GM23338 (cell line): ENCODE results near the gene ZFYVE28. TPM values are rescaled to one million over a fixed set of nuclear protein-coding genes. Genes with fewer than 3 reads are reported as not detected.

Experiments
- ATAC-seq: fragments of 200-7000 bp; cut with Tn5 transposase; 3 replicates; pipeline ENCODE4 v1.9.1; 2020
- DNase-seq: peaks from one replicate; pipeline ENCODE4 v3.0.0-alpha.2; 2015; ENCODE audit warnings: low spot score
- H2AFZ ChIP-seq: fragments of 200-600 bp; sonication (generic); 2 replicates; pipeline ENCODE4 v1.8.0; 2016; ENCODE audit warnings: antibody characterized with exemption, mild to moderate bottlenecking, moderate library complexity
- H3F3A ChIP-seq: fragments of 200-600 bp; sonication (generic); replicated peaks from 2 replicates; pipeline ENCODE4 v1.8.0; 2017; ENCODE audit warnings: antibody characterized with exemption, mixed run types, low read depth
- H3K27ac ChIP-seq: fragments of 200-600 bp; sonication (generic); 2 replicates; pipeline ENCODE4 v1.6.1; 2016; ENCODE audit warnings: low read depth
- H3K27me3 ChIP-seq: fragments of 200-600 bp; sonication (generic); 2 replicates; pipeline ENCODE4 v1.8.0; 2016; ENCODE audit warnings: mild to moderate bottlenecking, mixed run types, moderate library complexity; ENCODE audit not compliant: insufficient read depth
- H3K36me3 ChIP-seq: fragments of 200-600 bp; sonication (generic); 2 replicates; pipeline ENCODE4 v1.8.0; 2016; ENCODE audit warnings: mild to moderate bottlenecking; ENCODE audit not compliant: insufficient read depth
- H3K4me1 ChIP-seq: fragments of 200-600 bp; sonication (generic); 2 replicates; pipeline ENCODE4 v1.8.0; 2016; ENCODE audit warnings: mild to moderate bottlenecking, moderate library complexity; ENCODE audit not compliant: insufficient read depth
- H3K4me2 ChIP-seq: fragments of 200-600 bp; sonication (generic); 2 replicates; pipeline ENCODE4 v1.7.1; 2017; ENCODE audit warnings: mixed run types
- H3K4me3 ChIP-seq: fragments of 200-600 bp; sonication (generic); 2 replicates; pipeline ENCODE4 v1.6.1; 2016; ENCODE audit warnings: mixed run types
- H3K79me2 ChIP-seq: fragments of 200-600 bp; sonication (generic); replicated peaks from 2 replicates; pipeline ENCODE4 v1.8.0; 2017; ENCODE audit warnings: mild to moderate bottlenecking; ENCODE audit not compliant: insufficient read depth
- H3K9me2 ChIP-seq: fragments of 200-600 bp; sonication (generic); 2 replicates; pipeline ENCODE4 v1.8.0; 2017; ENCODE audit not compliant: insufficient read depth
- H4K20me1 ChIP-seq: fragments of 200-600 bp; sonication (generic); replicated peaks from 2 replicates; pipeline ENCODE4 v1.8.0; 2017; ENCODE audit warnings: mild to moderate bottlenecking; ENCODE audit not compliant: insufficient read depth
- H3K27ac Mint-ChIP-seq: 2 replicates; pipeline ENCODE4 v1.8.0; 2020; ENCODE audit warnings: inconsistent platforms, mild to moderate bottlenecking, moderate library complexity, mixed read lengths
- H3K27me3 Mint-ChIP-seq: 3 replicates; pipeline ENCODE4 v1.8.0; 2022; ENCODE audit warnings: low read depth, mild to moderate bottlenecking, moderate library complexity, mixed read lengths, inconsistent platforms; ENCODE audit not compliant: insufficient read depth, poor library complexity
- H3K36me3 Mint-ChIP-seq: 3 replicates; pipeline ENCODE4 v1.8.0; 2021; ENCODE audit warnings: low read depth, mild to moderate bottlenecking, inconsistent platforms, moderate library complexity, mixed read lengths
- H3K4me1 Mint-ChIP-seq: 3 replicates; pipeline ENCODE4 v1.8.0; 2020; ENCODE audit warnings: mild to moderate bottlenecking, inconsistent platforms, mixed read lengths
- H3K4me3 Mint-ChIP-seq: 3 replicates; pipeline ENCODE4 v1.8.0; 2021; ENCODE audit warnings: moderate library complexity, mild to moderate bottlenecking, inconsistent platforms, mixed read lengths
- H3K9me3 Mint-ChIP-seq: 3 replicates; pipeline ENCODE4 v1.8.0; 2020; ENCODE audit warnings: moderate library complexity, mild to moderate bottlenecking, inconsistent platforms, mixed read lengths
- CREB1 ChIP-seq: fragments of 250-450 bp; sonication (Bioruptor Pico); IDR thresholded peaks from 2 replicates; pipeline ENCODE4 v1.5.0; 2020; ENCODE audit warnings: low read depth, mild to moderate bottlenecking, moderate library complexity
- EZH2 ChIP-seq: fragments of 200-600 bp; sonication (generic); IDR thresholded peaks from one replicate; pipeline ENCODE4 v1.8.0; 2017; ENCODE audit warnings: antibody characterized with exemption, mild to moderate bottlenecking, low read depth; ENCODE audit not compliant: unreplicated experiment
- EZH2phosphoT487 ChIP-seq: fragments of 200-600 bp; sonication (generic); IDR thresholded peaks from one replicate; pipeline ENCODE4 v1.8.1; 2018; ENCODE audit warnings: antibody characterized with exemption; ENCODE audit not compliant: unreplicated experiment
- JUNB ChIP-seq: IDR thresholded peaks from one replicate; pipeline ENCODE4 v1.6.1; 2016; ENCODE audit warnings: antibody characterized with exemption; ENCODE audit not compliant: unreplicated experiment
- NANOG ChIP-seq: IDR thresholded peaks from 2 replicates; pipeline ENCODE4 v1.6.1; 2016; ENCODE audit warnings: antibody characterized with exemption, borderline replicate concordance
- POLR2AphosphoS5 ChIP-seq: IDR thresholded peaks from 2 replicates; pipeline ENCODE4 v1.6.1; 2016; ENCODE audit warnings: antibody characterized with exemption, low read depth
- STAT1 ChIP-seq: IDR thresholded peaks from one replicate; pipeline ENCODE4 v1.6.1; 2016; ENCODE audit warnings: antibody characterized with exemption; ENCODE audit not compliant: unreplicated experiment
- ZNF114 ChIP-seq: fragments of 250-450 bp; sonication (Bioruptor Pico); IDR thresholded peaks from 2 replicates; pipeline ENCODE4 v1.5.0; 2020; ENCODE audit warnings: mild to moderate bottlenecking, moderate library complexity
- ZNF331 ChIP-seq: fragments of 250-450 bp; sonication (Bioruptor Pico); IDR thresholded peaks from 2 replicates; pipeline ENCODE4 v1.5.0; 2020; ENCODE audit warnings: low read depth, mild to moderate bottlenecking, moderate library complexity
- polyA plus RNA-seq: library from polyadenylated mRNA; unstranded; fragments of >200 nt; fragmentation: Nextera tagmentation; extraction: Ambion mirVana; gene quantifications from 2 replicates; pipeline ENCODE4 v1.2.1, GENCODE V29; 2016
- total RNA-seq: library from RNA; depleted of rRNA; stranded (reverse); fragments of >200 nt; shearing (Covaris generic); gene quantifications from 2 replicates; pipeline ENCODE4 v1.2.3, GENCODE V29; 2014
- TF ChIP-seq, protein P1 (sequence below): IDR thresholded peaks from one replicate; pipeline ENCODE4 v1.6.1; 2018; ENCODE audit warnings: antibody characterized with exemption; ENCODE audit not compliant: unreplicated experiment
- TF ChIP-seq, protein P2 (sequence below): fragments of 250-450 bp; sonication (Bioruptor Pico); IDR thresholded peaks from 2 replicates; pipeline ENCODE4 v1.5.0; 2020; ENCODE audit warnings: mild to moderate bottlenecking, moderate library complexity
- TF ChIP-seq, protein P3 (sequence below), 2 experiments: fragments of 200-600 bp in 1 of 2; sonication (generic) in 1 of 2; conservative IDR thresholded peaks; 2 replicates each; pipeline versions ENCODE4 v1.5.1 to v1.6.1; 2016 to 2017; ENCODE audit warnings: antibody characterized with exemption in 2 of 2, low read depth in 2 of 2, mild to moderate bottlenecking in 2 of 2, moderate library complexity in 1 of 2
- TF ChIP-seq, protein P4 (sequence below): IDR thresholded peaks from 2 replicates; pipeline ENCODE4 v1.6.1; 2016; ENCODE audit warnings: antibody characterized with exemption

ZFYVE28 gene
- total and polyA plus RNA-seq, 2 experiments from 2014 or later, result 2.6 to 4.6 TPM

DNA sequence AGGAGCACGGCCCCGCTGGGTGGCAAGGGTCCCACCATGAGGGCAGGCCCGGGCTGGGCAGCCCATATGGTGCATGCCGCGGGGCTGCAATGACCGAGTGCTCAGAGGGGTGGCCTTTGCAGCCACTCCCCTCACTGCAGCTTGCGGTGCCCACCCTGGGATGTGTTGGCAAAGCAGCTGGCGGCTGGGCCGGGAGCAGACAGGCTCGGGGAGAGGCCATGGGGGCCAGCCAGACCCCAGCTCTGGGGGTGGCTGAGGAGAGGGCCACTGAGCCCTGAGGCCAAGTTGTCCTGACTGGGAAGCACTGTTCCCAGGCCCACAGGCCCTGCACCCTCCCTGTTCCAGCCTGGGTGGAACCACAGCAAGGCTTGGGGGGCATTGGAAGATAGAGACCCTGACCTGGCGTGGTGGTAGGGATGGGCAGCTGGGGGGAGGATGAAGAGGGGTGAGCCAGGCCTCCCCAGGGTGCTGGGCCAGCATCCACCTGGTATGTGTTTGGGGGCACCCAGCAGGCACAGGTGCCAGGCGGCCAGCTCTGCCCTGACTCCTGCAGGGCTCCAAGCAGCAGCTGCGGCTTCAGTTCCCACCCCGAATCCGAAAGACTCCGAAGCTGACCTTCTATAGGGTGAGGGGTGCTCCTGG lies 32.1 kb upstream of the ZFYVE28 start:
- H3K27me3 ChIP-seq, result no peaks in the 10 kb centered on the region
- H3K4me1 ChIP-seq, result no peaks in the 10 kb centered on the region
- H3K36me3 ChIP-seq, result no peaks in the 10 kb centered on the region
- TF ChIP-seq JUNB (no peak), ZNF331 (CRISPR knock-in tag) (no peak), EZH2phosphoT487 (no peak), POLR2AphosphoS5 (no peak), EZH2 (no peak), STAT1 (no peak), ZNF114 (CRISPR knock-in tag) (no peak), CREB1 (CRISPR knock-in tag) (no peak), NANOG (no peak)
- TF ChIP-seq, protein P1, sequence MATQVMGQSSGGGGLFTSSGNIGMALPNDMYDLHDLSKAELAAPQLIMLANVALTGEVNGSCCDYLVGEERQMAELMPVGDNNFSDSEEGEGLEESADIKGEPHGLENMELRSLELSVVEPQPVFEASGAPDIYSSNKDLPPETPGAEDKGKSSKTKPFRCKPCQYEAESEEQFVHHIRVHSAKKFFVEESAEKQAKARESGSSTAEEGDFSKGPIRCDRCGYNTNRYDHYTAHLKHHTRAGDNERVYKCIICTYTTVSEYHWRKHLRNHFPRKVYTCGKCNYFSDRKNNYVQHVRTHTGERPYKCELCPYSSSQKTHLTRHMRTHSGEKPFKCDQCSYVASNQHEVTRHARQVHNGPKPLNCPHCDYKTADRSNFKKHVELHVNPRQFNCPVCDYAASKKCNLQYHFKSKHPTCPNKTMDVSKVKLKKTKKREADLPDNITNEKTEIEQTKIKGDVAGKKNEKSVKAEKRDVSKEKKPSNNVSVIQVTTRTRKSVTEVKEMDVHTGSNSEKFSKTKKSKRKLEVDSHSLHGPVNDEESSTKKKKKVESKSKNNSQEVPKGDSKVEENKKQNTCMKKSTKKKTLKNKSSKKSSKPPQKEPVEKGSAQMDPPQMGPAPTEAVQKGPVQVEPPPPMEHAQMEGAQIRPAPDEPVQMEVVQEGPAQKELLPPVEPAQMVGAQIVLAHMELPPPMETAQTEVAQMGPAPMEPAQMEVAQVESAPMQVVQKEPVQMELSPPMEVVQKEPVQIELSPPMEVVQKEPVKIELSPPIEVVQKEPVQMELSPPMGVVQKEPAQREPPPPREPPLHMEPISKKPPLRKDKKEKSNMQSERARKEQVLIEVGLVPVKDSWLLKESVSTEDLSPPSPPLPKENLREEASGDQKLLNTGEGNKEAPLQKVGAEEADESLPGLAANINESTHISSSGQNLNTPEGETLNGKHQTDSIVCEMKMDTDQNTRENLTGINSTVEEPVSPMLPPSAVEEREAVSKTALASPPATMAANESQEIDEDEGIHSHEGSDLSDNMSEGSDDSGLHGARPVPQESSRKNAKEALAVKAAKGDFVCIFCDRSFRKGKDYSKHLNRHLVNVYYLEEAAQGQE, result no peak
- TF ChIP-seq, protein P2, sequence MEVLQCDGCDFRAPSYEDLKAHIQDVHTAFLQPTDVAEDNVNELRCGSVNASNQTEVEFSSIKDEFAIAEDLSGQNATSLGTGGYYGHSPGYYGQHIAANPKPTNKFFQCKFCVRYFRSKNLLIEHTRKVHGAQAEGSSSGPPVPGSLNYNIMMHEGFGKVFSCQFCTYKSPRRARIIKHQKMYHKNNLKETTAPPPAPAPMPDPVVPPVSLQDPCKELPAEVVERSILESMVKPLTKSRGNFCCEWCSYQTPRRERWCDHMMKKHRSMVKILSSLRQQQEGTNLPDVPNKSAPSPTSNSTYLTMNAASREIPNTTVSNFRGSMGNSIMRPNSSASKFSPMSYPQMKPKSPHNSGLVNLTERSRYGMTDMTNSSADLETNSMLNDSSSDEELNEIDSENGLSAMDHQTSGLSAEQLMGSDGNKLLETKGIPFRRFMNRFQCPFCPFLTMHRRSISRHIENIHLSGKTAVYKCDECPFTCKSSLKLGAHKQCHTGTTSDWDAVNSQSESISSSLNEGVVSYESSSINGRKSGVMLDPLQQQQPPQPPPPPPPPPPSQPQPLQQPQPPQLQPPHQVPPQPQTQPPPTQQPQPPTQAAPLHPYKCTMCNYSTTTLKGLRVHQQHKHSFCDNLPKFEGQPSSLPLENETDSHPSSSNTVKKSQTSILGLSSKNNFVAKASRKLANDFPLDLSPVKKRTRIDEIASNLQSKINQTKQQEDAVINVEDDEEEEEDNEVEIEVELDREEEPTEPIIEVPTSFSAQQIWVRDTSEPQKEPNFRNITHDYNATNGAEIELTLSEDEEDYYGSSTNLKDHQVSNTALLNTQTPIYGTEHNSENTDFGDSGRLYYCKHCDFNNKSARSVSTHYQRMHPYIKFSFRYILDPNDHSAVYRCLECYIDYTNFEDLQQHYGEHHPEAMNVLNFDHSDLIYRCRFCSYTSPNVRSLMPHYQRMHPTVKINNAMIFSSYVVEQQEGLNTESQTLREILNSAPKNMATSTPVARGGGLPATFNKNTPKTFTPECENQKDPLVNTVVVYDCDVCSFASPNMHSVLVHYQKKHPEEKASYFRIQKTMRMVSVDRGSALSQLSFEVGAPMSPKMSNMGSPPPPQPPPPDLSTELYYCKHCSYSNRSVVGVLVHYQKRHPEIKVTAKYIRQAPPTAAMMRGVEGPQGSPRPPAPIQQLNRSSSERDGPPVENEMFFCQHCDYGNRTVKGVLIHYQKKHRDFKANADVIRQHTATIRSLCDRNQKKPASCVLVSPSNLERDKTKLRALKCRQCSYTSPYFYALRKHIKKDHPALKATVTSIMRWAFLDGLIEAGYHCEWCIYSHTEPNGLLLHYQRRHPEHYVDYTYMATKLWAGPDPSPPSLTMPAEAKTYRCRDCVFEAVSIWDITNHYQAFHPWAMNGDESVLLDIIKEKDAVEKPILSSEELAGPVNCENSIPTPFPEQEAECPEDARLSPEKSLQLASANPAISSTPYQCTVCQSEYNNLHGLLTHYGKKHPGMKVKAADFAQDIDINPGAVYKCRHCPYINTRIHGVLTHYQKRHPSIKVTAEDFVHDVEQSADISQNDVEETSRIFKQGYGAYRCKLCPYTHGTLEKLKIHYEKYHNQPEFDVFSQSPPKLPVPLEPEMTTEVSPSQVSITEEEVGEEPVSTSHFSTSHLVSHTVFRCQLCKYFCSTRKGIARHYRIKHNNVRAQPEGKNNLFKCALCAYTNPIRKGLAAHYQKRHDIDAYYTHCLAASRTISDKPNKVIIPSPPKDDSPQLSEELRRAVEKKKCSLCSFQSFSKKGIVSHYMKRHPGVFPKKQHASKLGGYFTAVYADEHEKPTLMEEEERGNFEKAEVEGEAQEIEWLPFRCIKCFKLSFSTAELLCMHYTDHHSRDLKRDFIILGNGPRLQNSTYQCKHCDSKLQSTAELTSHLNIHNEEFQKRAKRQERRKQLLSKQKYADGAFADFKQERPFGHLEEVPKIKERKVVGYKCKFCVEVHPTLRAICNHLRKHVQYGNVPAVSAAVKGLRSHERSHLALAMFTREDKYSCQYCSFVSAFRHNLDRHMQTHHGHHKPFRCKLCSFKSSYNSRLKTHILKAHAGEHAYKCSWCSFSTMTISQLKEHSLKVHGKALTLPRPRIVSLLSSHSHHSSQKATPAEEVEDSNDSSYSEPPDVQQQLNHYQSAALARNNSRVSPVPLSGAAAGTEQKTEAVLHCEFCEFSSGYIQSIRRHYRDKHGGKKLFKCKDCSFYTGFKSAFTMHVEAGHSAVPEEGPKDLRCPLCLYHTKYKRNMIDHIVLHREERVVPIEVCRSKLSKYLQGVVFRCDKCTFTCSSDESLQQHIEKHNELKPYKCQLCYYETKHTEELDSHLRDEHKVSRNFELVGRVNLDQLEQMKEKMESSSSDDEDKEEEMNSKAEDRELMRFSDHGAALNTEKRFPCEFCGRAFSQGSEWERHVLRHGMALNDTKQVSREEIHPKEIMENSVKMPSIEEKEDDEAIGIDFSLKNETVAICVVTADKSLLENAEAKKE (CRISPR knock-in tag), result no peak
- TF ChIP-seq, protein P3, sequence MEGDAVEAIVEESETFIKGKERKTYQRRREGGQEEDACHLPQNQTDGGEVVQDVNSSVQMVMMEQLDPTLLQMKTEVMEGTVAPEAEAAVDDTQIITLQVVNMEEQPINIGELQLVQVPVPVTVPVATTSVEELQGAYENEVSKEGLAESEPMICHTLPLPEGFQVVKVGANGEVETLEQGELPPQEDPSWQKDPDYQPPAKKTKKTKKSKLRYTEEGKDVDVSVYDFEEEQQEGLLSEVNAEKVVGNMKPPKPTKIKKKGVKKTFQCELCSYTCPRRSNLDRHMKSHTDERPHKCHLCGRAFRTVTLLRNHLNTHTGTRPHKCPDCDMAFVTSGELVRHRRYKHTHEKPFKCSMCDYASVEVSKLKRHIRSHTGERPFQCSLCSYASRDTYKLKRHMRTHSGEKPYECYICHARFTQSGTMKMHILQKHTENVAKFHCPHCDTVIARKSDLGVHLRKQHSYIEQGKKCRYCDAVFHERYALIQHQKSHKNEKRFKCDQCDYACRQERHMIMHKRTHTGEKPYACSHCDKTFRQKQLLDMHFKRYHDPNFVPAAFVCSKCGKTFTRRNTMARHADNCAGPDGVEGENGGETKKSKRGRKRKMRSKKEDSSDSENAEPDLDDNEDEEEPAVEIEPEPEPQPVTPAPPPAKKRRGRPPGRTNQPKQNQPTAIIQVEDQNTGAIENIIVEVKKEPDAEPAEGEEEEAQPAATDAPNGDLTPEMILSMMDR (conservative IDR thresholded peaks at IDR 0.05; ENCODE audit: low read depth in 2 of 2), result no peak
- TF ChIP-seq, protein P4, sequence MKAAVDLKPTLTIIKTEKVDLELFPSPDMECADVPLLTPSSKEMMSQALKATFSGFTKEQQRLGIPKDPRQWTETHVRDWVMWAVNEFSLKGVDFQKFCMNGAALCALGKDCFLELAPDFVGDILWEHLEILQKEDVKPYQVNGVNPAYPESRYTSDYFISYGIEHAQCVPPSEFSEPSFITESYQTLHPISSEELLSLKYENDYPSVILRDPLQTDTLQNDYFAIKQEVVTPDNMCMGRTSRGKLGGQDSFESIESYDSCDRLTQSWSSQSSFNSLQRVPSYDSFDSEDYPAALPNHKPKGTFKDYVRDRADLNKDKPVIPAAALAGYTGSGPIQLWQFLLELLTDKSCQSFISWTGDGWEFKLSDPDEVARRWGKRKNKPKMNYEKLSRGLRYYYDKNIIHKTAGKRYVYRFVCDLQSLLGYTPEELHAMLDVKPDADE, result no peak
- no peaks in the 10 kb centered on the region for H4K20me1 ChIP-seq
- no peak overlapping the region for H3K4me2 ChIP-seq
- H3K4me3 ChIP-seq, result no peak overlapping the region
- Mint-ChIP-seq H3K36me3 (no peaks in the 10 kb centered on the region), H3K4me1 (peaks cover 2% of the 10 kb centered on the region; the same call in 2 of the 3 replicates), H3K27me3 (peaks cover 5% of the 10 kb centered on the region), H3K4me3 (no peak overlapping the region), H3K9me3 (no peaks in the 10 kb centered on the region), H3K27ac (no peak overlapping the region)
- H3K9me2 ChIP-seq, result peaks cover 13% of the 10 kb centered on the region; the same call in 1 of the 2 replicates
- no peak overlapping the region for H3K27ac ChIP-seq
- no peaks in the 10 kb centered on the region for H3K79me2 ChIP-seq
- ATAC-seq, result no peak
- H3F3A ChIP-seq, result no peaks in the 10 kb centered on the region
- H2AFZ ChIP-seq, result no peak overlapping the region
- no peak for DNase-seq
